HEK293 (cell line): Measurements from ENCODE around the gene OLA1.

ENCODE experiments used
- CTCF ChIA-PET: fragments of 350-600 bp; formaldehyde crosslinking; extraction: SDS; loops from one replicate; lab custom pipeline; 2021; ENCODE audit warnings: antibody characterized with exemption; lab: Yijun Ruan, JAX
- POLR2A ChIA-PET: fragments of 300-600 bp; formaldehyde crosslinking; extraction: SDS; loops from one replicate; lab custom pipeline; 2020; ENCODE audit warnings: antibody characterized with exemption, inconsistent platforms; lab: Yijun Ruan, JAX
- H3K27ac ChIP-seq: fragments of 200-500 bp; sonication (Bioruptor generic); 2 replicates; pipeline ENCODE4 v1.5.1; 2014; ENCODE audit warnings: low read depth, low read length, control low read depth, inconsistent platforms; ENCODE audit errors: extremely low read depth
- H3K36me3 ChIP-seq, 2 experiments: fragments of 200-500 bp in 1 of 2; sonication (Bioruptor generic) in 1 of 2; 1 replicate in 1 of 2; 2 replicates in 1 of 2; pipeline ENCODE4 v1.5.1; 2014 to 2017; ENCODE audit warnings: inconsistent platforms in 2 of 2, low read length in 2 of 2; ENCODE audit not compliant: control insufficient read depth in 2 of 2, insufficient read depth in 1 of 2
- H3K4me1 ChIP-seq: fragments of 200-500 bp; sonication (Bioruptor generic); 2 replicates; pipeline ENCODE4 v1.5.1; 2014; ENCODE audit warnings: mild to moderate bottlenecking, low read length, inconsistent platforms; ENCODE audit not compliant: control insufficient read depth, insufficient read depth
- H3K4me3 ChIP-seq: 2 replicates; pipeline ENCODE4 v1.5.1; 2011; ENCODE audit warnings: low read depth, mild to moderate bottlenecking, control low read depth, low read length, moderate library complexity
- H3K9me3 ChIP-seq: fragments of 200-500 bp; sonication (Bioruptor generic); 2 replicates; pipeline ENCODE4 v1.5.1; 2014; ENCODE audit warnings: low read depth, low read length, inconsistent platforms; ENCODE audit not compliant: control insufficient read depth, insufficient read depth
- KLF16 ChIP-seq: fragments of 450-650 bp; formaldehyde crosslinking; IDR thresholded peaks from 2 replicates; pipeline ENCODE4 v1.5.1; 2017; ENCODE audit warnings: missing biosample characterization, missing genetic modification characterization
- MZF1 ChIP-seq: fragments of 450-650 bp; formaldehyde crosslinking; IDR thresholded peaks from 2 replicates; pipeline ENCODE4 v1.5.1; 2017; ENCODE audit warnings: missing biosample characterization, missing genetic modification characterization, borderline replicate concordance
- SALL2 ChIP-seq: fragments of 450-650 bp; formaldehyde crosslinking; IDR thresholded peaks from 2 replicates; pipeline ENCODE4 v1.5.0; 2017; ENCODE audit warnings: missing biosample characterization, mild to moderate bottlenecking, missing genetic modification characterization, borderline replicate concordance
- YY1 ChIP-seq: fragments of 450-650 bp; formaldehyde crosslinking; IDR thresholded peaks from 2 replicates; pipeline ENCODE4 v1.5.1; 2018; ENCODE audit warnings: missing biosample characterization, missing genetic modification characterization
- ZBTB21 ChIP-seq: fragments of 450-650 bp; formaldehyde crosslinking; IDR thresholded peaks from 2 replicates; pipeline ENCODE4 v1.5.1; 2017; ENCODE audit warnings: missing biosample characterization, missing genetic modification characterization
- ZBTB44 ChIP-seq: fragments of 450-650 bp; IDR thresholded peaks from 2 replicates; pipeline ENCODE4 v1.5.1; 2018; ENCODE audit warnings: missing biosample characterization, mild to moderate bottlenecking, missing genetic modification characterization
- ZNF132 ChIP-seq: fragments of 450-650 bp; formaldehyde crosslinking; IDR thresholded peaks from 2 replicates; pipeline ENCODE4 v1.5.1; 2017; ENCODE audit warnings: missing biosample characterization, missing genetic modification characterization, borderline replicate concordance
- ZNF155 ChIP-seq: fragments of 450-650 bp; formaldehyde crosslinking; IDR thresholded peaks from 2 replicates; pipeline ENCODE4 v1.5.1; 2016; ENCODE audit warnings: missing biosample characterization, missing genetic modification characterization
- ZNF18 ChIP-seq: fragments of 450-650 bp; formaldehyde crosslinking; IDR thresholded peaks from 2 replicates; pipeline ENCODE4 v1.5.1; 2016; ENCODE audit warnings: missing biosample characterization, missing genetic modification characterization
- ZNF184 ChIP-seq: fragments of 450-650 bp; IDR thresholded peaks from 2 replicates; pipeline ENCODE4 v1.5.1; 2018; ENCODE audit warnings: missing biosample characterization, mild to moderate bottlenecking, missing genetic modification characterization
- ZNF221 ChIP-seq: fragments of 450-650 bp; formaldehyde crosslinking; IDR thresholded peaks from 2 replicates; pipeline ENCODE4 v1.5.1; 2017; ENCODE audit warnings: missing biosample characterization, missing genetic modification characterization, borderline replicate concordance
- ZNF280C ChIP-seq: fragments of 450-650 bp; formaldehyde crosslinking; IDR thresholded peaks from 2 replicates; pipeline ENCODE4 v1.5.1; 2016; ENCODE audit warnings: missing biosample characterization, missing genetic modification characterization
- ZNF302 ChIP-seq: fragments of 450-650 bp; formaldehyde crosslinking; IDR thresholded peaks from 2 replicates; pipeline ENCODE4 v1.5.1; 2016; ENCODE audit warnings: missing biosample characterization, missing genetic modification characterization, low read depth
- ZNF311 ChIP-seq: fragments of 450-650 bp; formaldehyde crosslinking; IDR thresholded peaks from 2 replicates; pipeline ENCODE4 v1.5.1; 2017; ENCODE audit warnings: missing biosample characterization, missing genetic modification characterization, borderline replicate concordance
- ZNF324 ChIP-seq: fragments of 450-650 bp; formaldehyde crosslinking; IDR thresholded peaks from 2 replicates; pipeline ENCODE4 v1.5.1; 2016; ENCODE audit warnings: missing biosample characterization, missing genetic modification characterization
- ZNF366 ChIP-seq: fragments of 450-650 bp; formaldehyde crosslinking; conservative IDR thresholded peaks from 2 replicates; pipeline ENCODE4 v1.5.1; 2016; ENCODE audit warnings: missing biosample characterization, missing genetic modification characterization
- ZNF398 ChIP-seq: fragments of 450-650 bp; formaldehyde crosslinking; IDR thresholded peaks from 2 replicates; pipeline ENCODE4 v1.5.1; 2017; ENCODE audit warnings: missing biosample characterization, missing genetic modification characterization
- ZNF514 ChIP-seq: fragments of 450-650 bp; formaldehyde crosslinking; IDR thresholded peaks from 2 replicates; pipeline ENCODE4 v1.5.1; 2016; ENCODE audit warnings: missing biosample characterization, missing genetic modification characterization
- ZNF585B ChIP-seq: fragments of 450-650 bp; formaldehyde crosslinking; IDR thresholded peaks from 2 replicates; pipeline ENCODE4 v1.5.1; 2016; ENCODE audit warnings: missing biosample characterization, missing genetic modification characterization
- ZNF610 ChIP-seq: fragments of 450-650 bp; formaldehyde crosslinking; IDR thresholded peaks from 2 replicates; pipeline ENCODE4 v1.5.1; 2016; ENCODE audit warnings: missing biosample characterization, missing genetic modification characterization, borderline replicate concordance
- ZNF629 ChIP-seq: fragments of 450-650 bp; formaldehyde crosslinking; IDR thresholded peaks from 2 replicates; pipeline ENCODE4 v1.5.1; 2017; ENCODE audit warnings: missing biosample characterization, missing genetic modification characterization
- ZSCAN23 ChIP-seq: fragments of 450-650 bp; formaldehyde crosslinking; IDR thresholded peaks from 2 replicates; pipeline ENCODE4 v1.5.1; 2016; ENCODE audit warnings: missing biosample characterization, missing genetic modification characterization
- TF ChIP-seq, protein P1 (sequence below): fragments of 450-650 bp; formaldehyde crosslinking; IDR thresholded peaks from 2 replicates; pipeline ENCODE4 v1.5.1; 2016; ENCODE audit warnings: missing biosample characterization, missing genetic modification characterization
- TF ChIP-seq, protein P2 (sequence below): fragments of 450-650 bp; formaldehyde crosslinking; IDR thresholded peaks from 2 replicates; pipeline ENCODE4 v1.5.1; 2016; ENCODE audit warnings: missing biosample characterization, missing genetic modification characterization

The OLA1 gene

DNA sequence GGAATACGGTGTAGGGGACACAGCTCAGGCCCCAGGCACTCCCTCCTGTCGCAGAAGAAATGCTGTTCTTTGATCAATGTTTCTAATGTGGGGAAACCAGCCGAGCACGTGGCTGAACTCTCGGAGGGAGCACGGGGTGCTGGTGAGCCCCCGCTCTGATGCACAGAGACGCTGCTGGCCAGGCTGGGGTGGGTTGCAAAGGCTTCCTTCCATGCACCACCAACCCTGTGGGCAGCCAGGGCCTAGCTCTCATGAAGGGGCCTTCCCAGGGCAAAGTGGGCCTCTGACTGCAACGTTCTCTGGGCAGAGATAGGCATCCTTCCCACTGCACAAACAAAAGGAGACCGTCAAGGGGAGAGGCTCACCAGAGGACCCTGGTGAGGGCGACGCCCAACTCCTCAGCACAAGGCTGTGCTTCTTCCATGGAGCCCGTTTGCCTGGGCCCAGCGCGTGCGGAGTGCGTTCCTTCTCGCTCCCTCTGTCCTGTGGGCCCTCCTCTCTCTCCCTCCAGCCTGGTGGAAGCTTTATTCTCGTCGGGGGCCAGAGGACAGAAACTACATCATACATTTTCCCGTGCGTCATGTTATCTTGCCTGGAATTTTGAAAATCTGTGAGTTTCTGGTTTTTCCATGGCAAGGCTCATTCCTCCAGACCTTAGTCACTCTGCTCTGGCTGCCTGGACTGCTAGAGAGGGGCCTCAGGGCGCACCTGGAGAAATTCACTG, 222.0 kb downstream of the OLA1 start:
- no peak overlapping the region for H3K27ac ChIP-seq
- TF ChIP-seq ZNF514 (tag by site-specific recombination): no peak
- TF ChIP-seq ZNF132 (tag by site-specific recombination): no peak
- no peak for TF ChIP-seq ZNF280C
- TF ChIP-seq, protein P1, sequence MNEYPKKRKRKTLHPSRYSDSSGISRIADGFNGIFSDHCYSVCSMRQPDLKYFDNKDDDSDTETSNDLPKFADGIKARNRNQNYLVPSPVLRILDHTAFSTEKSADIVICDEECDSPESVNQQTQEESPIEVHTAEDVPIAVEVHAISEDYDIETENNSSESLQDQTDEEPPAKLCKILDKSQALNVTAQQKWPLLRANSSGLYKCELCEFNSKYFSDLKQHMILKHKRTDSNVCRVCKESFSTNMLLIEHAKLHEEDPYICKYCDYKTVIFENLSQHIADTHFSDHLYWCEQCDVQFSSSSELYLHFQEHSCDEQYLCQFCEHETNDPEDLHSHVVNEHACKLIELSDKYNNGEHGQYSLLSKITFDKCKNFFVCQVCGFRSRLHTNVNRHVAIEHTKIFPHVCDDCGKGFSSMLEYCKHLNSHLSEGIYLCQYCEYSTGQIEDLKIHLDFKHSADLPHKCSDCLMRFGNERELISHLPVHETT: no peak
- TF ChIP-seq ZSCAN23 (tag by site-specific recombination): no peak
- no peak for TF ChIP-seq ZBTB44
- no peak for TF ChIP-seq ZBTB21 (tag by site-specific recombination)
- no peak for TF ChIP-seq YY1 (tag by site-specific recombination)
- no peak for TF ChIP-seq ZNF366 (tag by site-specific recombination)
- TF ChIP-seq KLF16 (tag by site-specific recombination): no peak
- TF ChIP-seq ZNF18 (tag by site-specific recombination): no peak
- no peak for TF ChIP-seq ZNF302 (tag by site-specific recombination)
- no peak for TF ChIP-seq ZNF585B (tag by site-specific recombination)
- TF ChIP-seq ZNF221: no peak
- TF ChIP-seq ZNF324: no peak
- POLR2A ChIA-PET: no interaction called here

DNA sequence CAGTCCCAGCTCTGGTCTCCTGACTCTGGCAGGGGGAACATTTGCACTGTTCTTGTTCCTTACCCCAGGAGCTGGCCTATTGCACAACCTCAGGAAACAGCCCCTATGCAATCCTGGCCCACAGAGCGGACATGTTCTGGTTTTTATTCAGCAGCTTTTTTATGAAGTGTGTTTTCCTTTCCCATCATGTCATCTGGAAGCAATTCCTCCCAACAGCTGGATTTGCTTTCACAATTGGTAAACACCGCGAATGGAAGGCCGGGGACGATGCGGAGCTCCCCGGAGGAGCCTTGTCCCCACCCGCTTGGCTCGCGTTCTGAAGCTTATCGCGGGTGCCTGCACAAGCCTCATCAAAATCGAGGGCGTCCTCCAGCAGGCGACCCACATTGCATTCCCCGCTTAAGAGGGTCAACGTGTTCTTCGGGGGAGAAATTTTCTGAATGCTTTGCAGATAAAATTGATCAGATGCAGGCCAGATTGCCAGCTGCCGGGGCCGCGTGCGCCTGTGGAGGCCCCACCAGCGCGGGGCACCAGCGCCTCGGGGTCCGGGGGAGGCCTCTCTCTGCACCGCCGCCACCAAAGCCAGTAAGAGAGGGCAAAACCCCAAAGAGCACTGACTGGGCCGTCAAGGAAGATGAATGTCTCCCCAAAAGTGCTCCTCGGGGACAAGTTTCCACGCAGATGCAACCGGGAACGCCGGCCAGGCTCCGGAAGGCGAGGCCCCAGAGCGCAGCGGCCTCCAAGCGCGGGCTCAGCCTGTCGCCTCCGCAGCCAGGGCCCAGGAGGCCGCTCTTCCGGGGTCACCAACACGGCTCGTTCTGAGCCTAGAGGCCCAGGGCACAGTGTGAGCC, 222.8 kb downstream of the OLA1 start:
- no peaks in the 10 kb centered on the region for H3K9me3 ChIP-seq
- no peak overlapping the region for H3K4me3 ChIP-seq
- no peak overlapping the region for H3K27ac ChIP-seq
- no peaks in the 10 kb centered on the region for H3K36me3 ChIP-seq
- CTCF ChIA-PET: no interaction called here
- H3K4me1 ChIP-seq: no peaks in the 10 kb centered on the region
- POLR2A ChIA-PET: no interaction called here
- TF ChIP-seq ZNF398 (tag by site-specific recombination): no peak
- TF ChIP-seq ZNF184 (tag by site-specific recombination): no peak
- no peak for TF ChIP-seq ZNF514 (tag by site-specific recombination)
- no peak for TF ChIP-seq SALL2 (tag by site-specific recombination)
- TF ChIP-seq ZNF610 (tag by site-specific recombination): no peak
- TF ChIP-seq, protein P2, sequence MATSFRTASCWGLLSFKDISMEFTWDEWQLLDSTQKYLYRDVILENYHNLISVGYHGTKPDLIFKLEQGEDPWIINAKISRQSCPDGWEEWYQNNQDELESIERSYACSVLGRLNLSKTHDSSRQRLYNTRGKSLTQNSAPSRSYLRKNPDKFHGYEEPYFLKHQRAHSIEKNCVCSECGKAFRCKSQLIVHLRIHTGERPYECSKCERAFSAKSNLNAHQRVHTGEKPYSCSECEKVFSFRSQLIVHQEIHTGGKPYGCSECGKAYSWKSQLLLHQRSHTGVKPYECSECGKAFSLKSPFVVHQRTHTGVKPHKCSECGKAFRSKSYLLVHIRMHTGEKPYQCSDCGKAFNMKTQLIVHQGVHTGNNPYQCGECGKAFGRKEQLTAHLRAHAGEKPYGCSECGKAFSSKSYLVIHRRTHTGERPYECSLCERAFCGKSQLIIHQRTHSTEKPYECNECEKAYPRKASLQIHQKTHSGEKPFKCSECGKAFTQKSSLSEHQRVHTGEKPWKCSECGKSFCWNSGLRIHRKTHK (tag by site-specific recombination): no peak
- TF ChIP-seq ZNF629: no peak
- TF ChIP-seq ZNF155 (tag by site-specific recombination): no peak
- no peak for TF ChIP-seq ZNF311 (tag by site-specific recombination)
- TF ChIP-seq MZF1: no peak

More for the DNA sequence above, 222.0 kb downstream of the OLA1 start:
- Histone ChIP-seq H3K4me3 (no peak overlapping the region), H3K4me1 (no peaks in the 10 kb centered on the region), H3K36me3 (no peaks in the 10 kb centered on the region), H3K9me3 (no peaks in the 10 kb centered on the region)
- CTCF ChIA-PET: no interaction called here
